ENCODE results near the gene PLCG2.
"Not testable (repeated sequence)": the region's sequence is repeated elsewhere in the genome, so short reads cannot be mapped to it uniquely, and the experiment has no call there.

The PLCG2 gene

GRCh38 chr16:82008957-82009592 lies 230.0 kb downstream of the PLCG2 start:
- H3K27me3 ChIP-seq (ENCODE audit: insufficient read depth, poor library complexity, severe bottlenecking) = peaks cover 13% of the 10 kb centered on the region
- no peak overlapping the region for H3K27ac ChIP-seq (replicated peaks)
- DNase-seq (ENCODE audit: low read depth in 1 of 2, low spot score in 1 of 2) = no peak
- no peak overlapping the region for H3K4me3 ChIP-seq (replicated peaks; ENCODE audit: insufficient read depth, low read length)
- TF ChIP-seq GABPA (IDR thresholded peaks at IDR 0.05; ENCODE audit: low read depth) = no peak
- no peak for TF ChIP-seq SPI1 (IDR thresholded peaks at IDR 0.05; ENCODE audit: borderline replicate concordance, low read depth)
- TF ChIP-seq REST (IDR thresholded peaks at IDR 0.05; ENCODE audit: insufficient replicate concordance, low read depth) = no peak
- no peak for TF ChIP-seq CTCF (IDR thresholded peaks at IDR 0.05; ENCODE audit: insufficient read depth, low read length)
- no peak for TF ChIP-seq POLR2AphosphoS5 (IDR thresholded peaks at IDR 0.05; ENCODE audit: low read depth)

DNA sequence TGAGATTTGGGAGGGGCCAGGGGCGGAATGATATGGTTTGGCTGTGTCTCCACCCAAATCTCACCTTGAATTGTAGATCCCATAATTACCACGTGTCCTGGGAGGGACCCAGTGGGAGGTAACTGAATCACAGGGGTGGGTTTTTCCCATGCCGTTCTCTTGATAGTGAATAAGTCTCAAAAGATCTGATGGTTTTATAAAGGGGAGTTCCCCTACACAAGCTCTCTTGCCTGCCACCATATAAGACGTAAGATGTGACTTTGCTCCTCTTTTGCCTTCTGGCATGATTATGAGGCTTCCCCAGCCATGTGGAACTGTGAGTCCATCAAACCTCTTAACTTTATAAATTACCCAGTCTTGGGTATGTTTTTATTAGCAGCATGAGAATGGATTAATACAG lies 230.7 kb downstream of the PLCG2 start:
- DNase-seq (ENCODE audit: low read depth in 1 of 2, low spot score in 1 of 2); H3K27me3 ChIP-seq (ENCODE audit: insufficient read depth, poor library complexity, severe bottlenecking); H3K27ac ChIP-seq (replicated peaks); H3K4me3 ChIP-seq (replicated peaks; ENCODE audit: insufficient read depth, low read length): not testable (repeated sequence)

DNA sequence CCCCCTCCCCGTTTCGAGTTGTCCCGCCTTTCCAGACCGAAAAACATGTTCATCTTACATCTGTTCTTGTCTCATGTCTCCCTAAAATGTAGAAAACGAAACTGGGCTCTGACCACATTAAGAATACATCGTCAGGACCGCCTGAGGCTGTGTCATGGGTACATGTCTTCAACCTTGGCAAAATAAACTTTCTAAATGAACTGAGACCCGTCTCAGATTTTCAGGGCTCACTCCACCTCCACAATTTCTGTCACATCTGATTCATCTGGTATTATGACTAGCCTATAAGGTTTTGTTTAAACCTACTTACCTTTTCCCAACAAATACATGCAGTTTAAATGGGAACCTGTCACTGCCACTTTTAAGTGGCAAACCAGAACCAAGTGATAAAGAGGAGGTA lies 231.6 kb downstream of the PLCG2 start:
- no peak overlapping the region for H3K4me3 ChIP-seq (replicated peaks; ENCODE audit: insufficient read depth, low read length)
- no peak for TF ChIP-seq CTCF (IDR thresholded peaks at IDR 0.05; ENCODE audit: insufficient read depth, low read length)
- DNase-seq (ENCODE audit: low read depth in 1 of 2, low spot score in 1 of 2) = no peak
- peaks cover 8% of the 10 kb centered on the region for H3K27me3 ChIP-seq (ENCODE audit: insufficient read depth, poor library complexity, severe bottlenecking)
- H3K27ac ChIP-seq (replicated peaks) = no peak overlapping the region

GRCh38 chr16:82011199-82011641 lies 232.1 kb downstream of the PLCG2 start, which contains the start of gene SDR42E1:
Gene SDR42E1 (minus strand): TSS chr16:82011470. CDS start chr16:82000858, 10,612 bp downstream.
- TF ChIP-seq POLR2AphosphoS5 (IDR thresholded peaks at IDR 0.05; ENCODE audit: low read depth) = no peak
- no peak for TF ChIP-seq SPI1 (IDR thresholded peaks at IDR 0.05; ENCODE audit: borderline replicate concordance, low read depth)
- TF ChIP-seq GABPA (IDR thresholded peaks at IDR 0.05; ENCODE audit: low read depth) = no peak
- TF ChIP-seq REST (IDR thresholded peaks at IDR 0.05; ENCODE audit: insufficient replicate concordance, low read depth) = no peak
- TF ChIP-seq CTCF (IDR thresholded peaks at IDR 0.05; ENCODE audit: insufficient read depth, low read length) = no peak
- H3K27ac ChIP-seq (replicated peaks) = no peak within 1 kb of the TSS
- H3K27me3 ChIP-seq (ENCODE audit: insufficient read depth, poor library complexity, severe bottlenecking) = peaks cover 4% of the 10 kb centered on the region
- DNase-seq (ENCODE audit: low read depth in 1 of 2, low spot score in 1 of 2) = no peak
- H3K4me3 ChIP-seq (replicated peaks; ENCODE audit: insufficient read depth, low read length) = no peak within 1 kb of the TSS
